HepG2 (cell line): ENCODE measurements around the gene PET100. TPM values are rescaled to one million over a fixed set of nuclear protein-coding genes. Genes with fewer than 3 reads are reported as not detected.
A peak's percentile ranks its signal among the peaks of the same experiment; 100 is the strongest.

Source experiments
- ATAC-seq: fragments of 200-7000 bp; cut with Tn5 transposase; 3 replicates; pipeline ENCODE4 v1.9.1; 2020; ENCODE audit warnings: mild to moderate bottlenecking, moderate library complexity
- BruUV-seq: library from RNA; stranded (reverse); fragments of 400-500 nt; replicated peaks from 2 replicates; lab custom pipeline; 2021; lab: Mats Ljungman, UMichigan
- CTCF ChIA-PET: fragments of 300-600 bp; formaldehyde crosslinking; extraction: SDS; loops from one replicate; lab custom pipeline; 2021; ENCODE audit warnings: low total read pairs, inconsistent platforms, low intra/inter-chr PET ratio; lab: Yijun Ruan, JAX
- POLR2A ChIA-PET: fragments of 350-600 bp; sonication (Branson Sonifier 250); formaldehyde crosslinking; loops from one replicate; lab custom pipeline; 2020; ENCODE audit warnings: antibody characterized with exemption, inconsistent platforms; lab: Yijun Ruan, JAX
- DNase-seq: peaks from one replicate; pipeline ENCODE4 v3.0.0-alpha.2; 2015; ENCODE audit warnings: low spot score
- FAIRE-seq: peaks from 3 replicates; lab custom pipeline; 2011; peaks lifted over from hg19 to GRCh38; lab: Jason Lieb, UNC
- H2AFZ ChIP-seq: one replicate; pipeline ENCODE4 v1.6.1; 2011; ENCODE audit warnings: low read length, inconsistent platforms
- H3K27ac ChIP-seq: fragments of 300-600 bp; 3 replicates; pipeline ENCODE4 v1.8.0; 2011; ENCODE audit warnings: mixed run types, mild to moderate bottlenecking, mixed read lengths, low read length, inconsistent platforms; ENCODE audit not compliant: insufficient read depth; ENCODE audit errors: extremely low read length
- H3K27me3 ChIP-seq, 2 experiments: fragments of 200-600 bp in 1 of 2; 2 replicates in 1 of 2; 3 replicates in 1 of 2; pipeline versions ENCODE4 v1.6.0 to v1.8.0; 2011; ENCODE audit warnings: low read length in 2 of 2, mild to moderate bottlenecking in 2 of 2, moderate library complexity in 2 of 2, inconsistent platforms in 1 of 2; ENCODE audit not compliant: insufficient read depth in 2 of 2, control insufficient read depth in 1 of 2
- H3K36me3 ChIP-seq, 2 experiments: fragments of 200-600 bp in 1 of 2; replicated peaks in 1 of 2; 2 replicates in 1 of 2; 3 replicates in 1 of 2; pipeline versions ENCODE4 v1.5.1 to v1.8.0; 2011; ENCODE audit warnings: low read length in 2 of 2, inconsistent platforms in 1 of 2; ENCODE audit not compliant: insufficient read depth in 2 of 2, control insufficient read depth in 1 of 2
- H3K4me1 ChIP-seq: 2 replicates; pipeline ENCODE4 v1.5.1; 2012; ENCODE audit warnings: low read length, inconsistent platforms; ENCODE audit not compliant: insufficient read depth
- H3K4me2 ChIP-seq: 2 replicates; pipeline ENCODE4 v1.6.0; 2011; ENCODE audit warnings: low read depth, low read length, inconsistent platforms
- H3K4me3 ChIP-seq, 3 experiments: fragments of 200-600 bp in 1 of 3; sonication (generic), shearing (Covaris generic) in 1 of 3; replicated peaks in 1 of 3; 2 replicates each; pipeline ENCODE4 v1.5.1; 2011 to 2016; ENCODE audit warnings: low read length in 3 of 3, inconsistent platforms in 2 of 3, low read depth in 2 of 3, mild to moderate bottlenecking in 2 of 3, control low read depth in 1 of 3, mixed read lengths in 1 of 3; ENCODE audit not compliant: insufficient read depth in 1 of 3
- H3K79me2 ChIP-seq: one replicate; pipeline ENCODE4 v1.6.1; 2011; ENCODE audit warnings: low read length, inconsistent platforms; ENCODE audit not compliant: insufficient read depth
- H3K9ac ChIP-seq: 2 replicates; pipeline ENCODE4 v1.6.0; 2011; ENCODE audit warnings: mild to moderate bottlenecking, low read depth, low read length, inconsistent platforms; ENCODE audit not compliant: insufficient read depth
- H3K9me3 ChIP-seq: 2 replicates; pipeline ENCODE4 v1.5.1; 2012; ENCODE audit warnings: mild to moderate bottlenecking, low read length
- H4K20me1 ChIP-seq: 2 replicates; pipeline ENCODE4 v1.6.0; 2011; ENCODE audit warnings: inconsistent platforms, mild to moderate bottlenecking, low read length, moderate library complexity; ENCODE audit not compliant: insufficient read depth
- AGO2 ChIP-seq: fragments of 200-400 bp; formaldehyde crosslinking; optimal IDR thresholded peaks from 2 replicates; pipeline ENCODE3; 2017; ENCODE audit warnings: mild to moderate bottlenecking, low read depth, low read length, moderate library complexity
- MNT ChIP-seq: fragments of 450-650 bp; IDR thresholded peaks from 2 replicates; pipeline ENCODE4 v1.6.1; 2016
- POLR2A ChIP-seq, 2 experiments: IDR thresholded peaks; 2 replicates each; pipeline ENCODE4 v1.6.1; 2011; ENCODE audit warnings: low read depth in 2 of 2, low read length in 2 of 2, mild to moderate bottlenecking in 1 of 2, moderate library complexity in 1 of 2; ENCODE audit not compliant: insufficient read depth in 1 of 2
- REST ChIP-seq, 2 experiments: IDR thresholded peaks; 2 replicates each; pipeline ENCODE4 v1.6.1; 2011 to 2012; ENCODE audit warnings: low read length in 2 of 2, borderline replicate concordance in 1 of 2, low read depth in 1 of 2, mild to moderate bottlenecking in 1 of 2, moderate library complexity in 1 of 2
- SMAD3 ChIP-seq: sonication (generic); formaldehyde crosslinking; IDR thresholded peaks from 2 replicates; pipeline ENCODE4 v1.4.0; 2020; ENCODE audit warnings: missing genetic modification reagents
- ZNF839 ChIP-seq: sonication (generic); formaldehyde crosslinking; IDR thresholded peaks from 2 replicates; pipeline ENCODE4 v1.4.0; 2020; ENCODE audit warnings: missing genetic modification reagents, mild to moderate bottlenecking, borderline replicate concordance
- WGBS: methylation state at CpG from one replicate; pipeline ENCODE4 v1.1.6; 2017; ENCODE audit warnings: low lambda C conversion rate; 5-methylcytosine and 5-hydroxymethylcytosine counted together
- in situ Hi-C: cut with HindIII; loops from 2 replicates; pipeline ENCODE4 v1.10.0; 2017; ENCODE audit warnings: low pct_unique_long_range_greater_than_20kb; ENCODE audit not compliant: extremely low pct_ligation_motif_present
- intact Hi-C: fragments of 100-400 bp; cut with micrococcal nuclease; formaldehyde crosslinking; loops from one replicate; pipeline ENCODE4 v1.10.0; 2022; ENCODE audit not compliant: unreplicated experiment
- polyA plus RNA-seq, 8 experiments: library from polyadenylated mRNA; depleted of rRNA in 3 of 8; stranded (reverse) in 7 of 8; unstranded in 1 of 8; fragments of >200 nt; fragmentation: Illumina TruSeq in 4 of 8; extraction: Trizol in 4 of 8; gene quantifications; 2 replicates each; pipeline versions ENCODE4 v1.2.1 to v1.2.3, GENCODE V29; 2011 to 2016; ENCODE audit warnings: low read depth in 4 of 8, missing spikeins in 1 of 8, mixed read lengths in 1 of 8; ENCODE audit not compliant: insufficient read depth in 1 of 8
- total RNA-seq, 5 experiments: library from RNA; depleted of rRNA; stranded (reverse); fragments of >200 nt; fragmentation: Illumina TruSeq; extraction: Trizol; gene quantifications; 2 replicates each; pipeline ENCODE4 v1.2.3, GENCODE V29; 2016; ENCODE audit warnings: low read depth in 1 of 5

Gene PET100
- total and polyA plus RNA-seq, 2 of the 13 experiments (the other 11 are each of a cell fraction or from before 2014, with no cell fraction given) = 22.3 to 66.5 TPM

- no TSS peak for BruUV-seq
- Histone ChIP-seq H2AFZ (no peak overlapping the region), H3K27me3 (no peaks in the 10 kb centered on the region), H3K4me2 (no peak overlapping the region), H4K20me1 (peaks cover 8% of the 10 kb centered on the region; the same call in 1 of the 2 replicates), H3K79me2 (no peaks in the 10 kb centered on the region), H3K4me1 (no peaks in the 10 kb centered on the region), H3K4me3 (no peak overlapping the region), H3K27ac (no peak overlapping the region), H3K36me3 (peaks cover 44 to 56% of the 10 kb centered on the region in 2 experiments), H3K9me3 (no peaks in the 10 kb centered on the region), H3K9ac (no peak overlapping the region)
- FAIRE-seq (no peak), DNase-seq (no peak), ATAC-seq (no peak)
- ChIA-PET POLR2A (no interaction called here), CTCF (no interaction called here)
- TF ChIP-seq MNT = no peak
- TF ChIP-seq SMAD3 (CRISPR knock-in tag) = no peak
- 0 out of 4 replicates have a peak, but pooled peaks of 1 of the 2 experiments have one; percentile 5 for TF ChIP-seq POLR2A (IDR thresholded peaks at IDR 0.05; ENCODE audit: insufficient read depth in 1 of 2, low read depth in 2 of 2, low read length in 2 of 2)
- WGBS = 100% methylated on average over 11 of the region's 31 CpGs
- intact Hi-C loops (no loop called here), in situ Hi-C loops (no loop called here)
These were observed 18.9 kb upstream of the PET100 start for GRCh38 chr19:7610491-7611240.

GRCh38 chr19:7611541-7612279 lies 17.9 kb upstream of the PET100 start:
- H3K4me2 ChIP-seq = no peak overlapping the region
- H3K79me2 ChIP-seq = no peaks in the 10 kb centered on the region
- H4K20me1 ChIP-seq = peaks cover 5% of the 10 kb centered on the region; the same call in 1 of the 2 replicates
- DNase-seq (no peak), FAIRE-seq (no peak), ATAC-seq (peak; percentile 11; the same call in 2 of the 3 replicates)
- intact Hi-C loops = no loop called here
- CTCF ChIA-PET = no interaction called here
- no peaks in the 10 kb centered on the region for H3K27me3 ChIP-seq
- H3K4me3 ChIP-seq = no peak overlapping the region
- no peak overlapping the region for H3K27ac ChIP-seq
- no peaks in the 10 kb centered on the region for H3K4me1 ChIP-seq
- no TSS peak for BruUV-seq
- POLR2A ChIA-PET = no interaction called here
- TF ChIP-seq REST (IDR thresholded peaks at IDR 0.05; ENCODE audit: borderline replicate concordance in 1 of 2, low read depth in 1 of 2, low read length in 2 of 2) = peak; percentile 48 to 78
- TF ChIP-seq ZNF839 (CRISPR knock-in tag) = no peak
- TF ChIP-seq AGO2 = peak; percentile 74
- 0 out of 4 replicates have a peak, but pooled peaks of 1 of the 2 experiments have one; percentile 7 for TF ChIP-seq POLR2A (IDR thresholded peaks at IDR 0.05; ENCODE audit: insufficient read depth in 1 of 2, low read depth in 2 of 2, low read length in 2 of 2)
- no peak overlapping the region for H3K9ac ChIP-seq
- in situ Hi-C loops = no loop called here
- no peaks in the 10 kb centered on the region for H3K9me3 ChIP-seq
- H3K36me3 ChIP-seq = peaks cover 41 to 53% of the 10 kb centered on the region in 2 experiments
- no peak overlapping the region for H2AFZ ChIP-seq
- WGBS = over 99% methylated on average over 23 of the region's 41 CpGs
